Kidney (tissue), 14 donors: ENCODE data around the gene MACROD2. TPM values are rescaled to one million over a fixed set of nuclear protein-coding genes. Genes with fewer than 3 reads are reported as not detected.

Experiments
- DNase-seq, 5 donors: peaks; one replicate each; pipeline ENCODE4 v3.0.0-alpha.2; 2013 to 2020
- FAIRE-seq: peaks from 2 replicates; lab custom pipeline; 2012; peaks lifted over from hg19 to GRCh38; lab: Jason Lieb, UNC
- H3K27ac ChIP-seq, 2 donors: one replicate each; pipeline ENCODE4 v1.7.0; 2013; ENCODE audit warnings: low read depth in 2 of 2, low read length in 2 of 2, inconsistent platforms in 1 of 2
- H3K27me3 ChIP-seq: one replicate; pipeline ENCODE4 v1.7.1; 2013; ENCODE audit warnings: low read length, inconsistent platforms; ENCODE audit not compliant: control insufficient read depth, insufficient read depth
- H3K36me3 ChIP-seq, 3 donors: one replicate each; pipeline versions ENCODE4 v1.7.0 to v1.7.1; 2013; ENCODE audit warnings: low read length in 3 of 3, control low read depth in 1 of 3, inconsistent platforms in 1 of 3; ENCODE audit not compliant: insufficient read depth in 3 of 3, control insufficient read depth in 2 of 3
- H3K4me1 ChIP-seq, 3 donors: one replicate each; pipeline versions ENCODE4 v1.7.0 to v1.7.1; 2013; ENCODE audit warnings: low read length in 3 of 3, inconsistent platforms in 1 of 3, low read depth in 1 of 3; ENCODE audit not compliant: control insufficient read depth in 2 of 3, insufficient read depth in 2 of 3
- H3K4me3 ChIP-seq, 3 donors: one replicate each; pipeline versions ENCODE4 v1.7.0 to v1.8.1; 2013; ENCODE audit warnings: low read length in 3 of 3, control low read depth in 1 of 3, inconsistent platforms in 1 of 3
- H3K9ac ChIP-seq, 3 donors: one replicate each; pipeline versions ENCODE4 v1.7.0 to v1.7.1; 2013; ENCODE audit warnings: low read length in 3 of 3, control low read depth in 1 of 3, inconsistent platforms in 1 of 3
- H3K9me3 ChIP-seq, 3 donors: one replicate each; pipeline versions ENCODE4 v1.7.0 to v1.7.1; 2013; ENCODE audit warnings: low read length in 3 of 3, control low read depth in 1 of 3, inconsistent platforms in 1 of 3; ENCODE audit not compliant: control insufficient read depth in 2 of 3, insufficient read depth in 1 of 3
- intact Hi-C: fragments of 100-400 bp; cut with DNase I; formaldehyde crosslinking; loops from one replicate; pipeline ENCODE4 v1.11.1; 2022
- polyA plus RNA-seq: library from polyadenylated mRNA; stranded (reverse); fragments of 350-450 nt; fragmentation: Illumina TruSeq; extraction: RNeasy Lipid Tissue Mini Kit (QIAGEN cat#74804); gene quantifications from one replicate; pipeline ENCODE4 v1.2.3, GENCODE V29; 2014; ENCODE audit warnings: low read depth, low replicate concordance; ENCODE audit not compliant: insufficient read depth
- total RNA-seq: library from RNA; stranded (reverse); fragmentation: NEBNext Ultra II Directional; extraction: Animal tissue kit (Norgen Biotek cat#: 25700); gene quantifications from one replicate; pipeline ENCODE4 v1.2.1, GENCODE V29; 2021
- TF ChIP-seq, protein P1 (sequence below): IDR thresholded peaks from 3 replicates; pipeline ENCODE4 v1.5.1; 2012; ENCODE audit warnings: mild to moderate bottlenecking, moderate library complexity, borderline replicate concordance; ENCODE audit not compliant: insufficient read depth; ENCODE audit errors: extremely low read depth
- donor health status: control.
- donor health status: control.
- donor health status: control.
- donor health status: control.
- donor health status: control.
- donor health status: DM: yes; HTN: yes; CAD: no.
- donor health status: Normal renal cell carcinoma (clear cell type).

Gene MACROD2
- total and polyA plus RNA-seq, 2 donors from 2014 or later: 3.0 to 10.0 TPM

- FAIRE-seq (no peak), DNase-seq (no peak)
- H3K27me3 ChIP-seq: no peaks in the 10 kb centered on the region
- H3K27ac ChIP-seq: no peak overlapping the region
- no peak overlapping the region for H3K9ac ChIP-seq
- H3K36me3 ChIP-seq: no peaks in the 10 kb centered on the region
- H3K4me3 ChIP-seq: no peak overlapping the region
- H3K4me1 ChIP-seq: no peaks in the 10 kb centered on the region
- intact Hi-C loops: no loop called here
- no peaks in the 10 kb centered on the region for H3K9me3 ChIP-seq
- TF ChIP-seq, protein P1, sequence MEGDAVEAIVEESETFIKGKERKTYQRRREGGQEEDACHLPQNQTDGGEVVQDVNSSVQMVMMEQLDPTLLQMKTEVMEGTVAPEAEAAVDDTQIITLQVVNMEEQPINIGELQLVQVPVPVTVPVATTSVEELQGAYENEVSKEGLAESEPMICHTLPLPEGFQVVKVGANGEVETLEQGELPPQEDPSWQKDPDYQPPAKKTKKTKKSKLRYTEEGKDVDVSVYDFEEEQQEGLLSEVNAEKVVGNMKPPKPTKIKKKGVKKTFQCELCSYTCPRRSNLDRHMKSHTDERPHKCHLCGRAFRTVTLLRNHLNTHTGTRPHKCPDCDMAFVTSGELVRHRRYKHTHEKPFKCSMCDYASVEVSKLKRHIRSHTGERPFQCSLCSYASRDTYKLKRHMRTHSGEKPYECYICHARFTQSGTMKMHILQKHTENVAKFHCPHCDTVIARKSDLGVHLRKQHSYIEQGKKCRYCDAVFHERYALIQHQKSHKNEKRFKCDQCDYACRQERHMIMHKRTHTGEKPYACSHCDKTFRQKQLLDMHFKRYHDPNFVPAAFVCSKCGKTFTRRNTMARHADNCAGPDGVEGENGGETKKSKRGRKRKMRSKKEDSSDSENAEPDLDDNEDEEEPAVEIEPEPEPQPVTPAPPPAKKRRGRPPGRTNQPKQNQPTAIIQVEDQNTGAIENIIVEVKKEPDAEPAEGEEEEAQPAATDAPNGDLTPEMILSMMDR: no peak
These were observed 1511.0 kb downstream of the MACROD2 start for GRCh38 chr20:15506311-15506710.

DNA sequence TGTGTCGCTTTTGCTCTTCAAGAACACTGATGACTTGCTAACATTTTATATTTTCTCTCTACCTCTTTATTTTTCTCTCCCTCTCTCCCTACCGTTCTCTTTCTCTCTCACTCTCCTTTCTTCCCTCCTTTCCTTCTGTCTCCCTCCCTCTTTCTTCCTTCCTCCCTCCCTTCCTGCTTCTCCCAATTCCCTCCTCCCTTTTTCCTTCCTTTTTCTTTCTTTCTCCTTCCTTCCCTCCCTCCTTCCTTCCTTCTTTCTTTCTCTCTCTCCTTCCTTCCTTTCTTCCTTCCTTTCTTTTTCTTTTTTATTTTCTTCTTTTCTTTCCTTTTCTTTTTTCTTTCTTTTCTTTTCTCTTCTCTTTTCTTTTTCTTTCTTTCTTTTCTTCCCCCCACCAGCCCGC is 1511.8 kb downstream of the MACROD2 start:
- Histone ChIP-seq H3K9me3 (no peaks in the 10 kb centered on the region), H3K9ac (no peak overlapping the region), H3K36me3 (no peaks in the 10 kb centered on the region), H3K4me3 (no peak overlapping the region), H3K27ac (no peak overlapping the region), H3K4me1 (no peaks in the 10 kb centered on the region), H3K27me3 (no peaks in the 10 kb centered on the region)
- intact Hi-C loops: no loop called here
- DNase-seq: no peak
- FAIRE-seq: no peak
- TF ChIP-seq, protein P1: no peak

- FAIRE-seq (no peak), DNase-seq (no peak)
- Histone ChIP-seq H3K9ac (no peak overlapping the region), H3K36me3 (no peaks in the 10 kb centered on the region), H3K9me3 (no peaks in the 10 kb centered on the region), H3K27ac (no peak overlapping the region), H3K4me3 (no peak overlapping the region), H3K4me1 (no peaks in the 10 kb centered on the region), H3K27me3 (no peaks in the 10 kb centered on the region)
- intact Hi-C loops: no loop called here
- TF ChIP-seq, protein P1: no peak
These were observed 1516.2 kb downstream of the MACROD2 start for GRCh38 chr20:15511551-15511950.

GRCh38 chr20:15512916-15513315 is 1517.6 kb downstream of the MACROD2 start:
- intact Hi-C loops: no loop called here
- FAIRE-seq: no peak
- no peak overlapping the region for H3K27ac ChIP-seq

More at GRCh38 chr20:15512916-15513315, 1517.6 kb downstream of the MACROD2 start:
- no peak overlapping the region for H3K9ac ChIP-seq
- no peaks in the 10 kb centered on the region for H3K36me3 ChIP-seq
- TF ChIP-seq, protein P1: no peak
- H3K27me3 ChIP-seq: no peaks in the 10 kb centered on the region
- H3K9me3 ChIP-seq: no peaks in the 10 kb centered on the region
- no peak overlapping the region for H3K4me3 ChIP-seq
- no peaks in the 10 kb centered on the region for H3K4me1 ChIP-seq
- DNase-seq: peak in 2 of 5 donors; percentile 17 to 38
